MM.1S (cell line): ENCODE measurements around the gene MKLN1.
A peak's percentile ranks its signal among the peaks of the same experiment; 100 is the strongest.

ENCODE experiments used
- DNase-seq: peaks from one replicate; pipeline ENCODE4 v3.0.0-alpha.2; 2015
- H2AFZ ChIP-seq: fragments of 300-600 bp; sonication (generic); 2 replicates; pipeline ENCODE4 v1.6.0; 2016; ENCODE audit warnings: antibody characterized with exemption, low read length
- H3F3A ChIP-seq: fragments of 300-600 bp; sonication (generic); 2 replicates; pipeline ENCODE4 v1.6.1; 2016; ENCODE audit warnings: mild to moderate bottlenecking, antibody characterized with exemption, low read length, moderate library complexity, mixed read lengths; ENCODE audit not compliant: insufficient read depth
- H3K27ac ChIP-seq: fragments of 300-600 bp; sonication (generic); 2 replicates; pipeline ENCODE4 v1.5.1; 2016; ENCODE audit warnings: mild to moderate bottlenecking, low read length
- H3K27me3 ChIP-seq: fragments of 300-600 bp; sonication (generic); replicated peaks from 2 replicates; pipeline ENCODE4 v1.6.0; 2016; ENCODE audit warnings: low read length; ENCODE audit not compliant: insufficient read depth
- H3K36me3 ChIP-seq: fragments of 300-600 bp; sonication (generic); replicated peaks from 2 replicates; pipeline ENCODE4 v1.6.1; 2016; ENCODE audit warnings: mild to moderate bottlenecking, low read length, mixed read lengths; ENCODE audit not compliant: insufficient read depth
- H3K4me1 ChIP-seq: fragments of 300-600 bp; sonication (generic); 2 replicates; pipeline ENCODE4 v1.6.1; 2016; ENCODE audit warnings: low read length, mixed read lengths
- H3K4me2 ChIP-seq: fragments of 300-600 bp; sonication (generic); 2 replicates; pipeline ENCODE4 v1.6.0; 2016; ENCODE audit warnings: low read depth, low read length
- H3K4me3 ChIP-seq: fragments of 300-600 bp; sonication (generic); 2 replicates; pipeline ENCODE4 v1.5.1; 2016; ENCODE audit warnings: low read length, mixed read lengths
- H3K79me2 ChIP-seq: fragments of 300-600 bp; sonication (generic); 2 replicates; pipeline ENCODE4 v1.6.1; 2016; ENCODE audit warnings: mixed run types, low read length, mixed read lengths
- H3K9ac ChIP-seq: fragments of 300-600 bp; sonication (generic); 2 replicates; pipeline ENCODE4 v1.6.1; 2016; ENCODE audit warnings: low read length, mixed read lengths
- H3K9me2 ChIP-seq: fragments of 300-600 bp; sonication (generic); replicated peaks from 2 replicates; pipeline ENCODE4 v1.6.1; 2016; ENCODE audit warnings: mild to moderate bottlenecking, low read length, mixed read lengths; ENCODE audit not compliant: insufficient read depth
- H3K9me3 ChIP-seq: fragments of 300-600 bp; sonication (generic); replicated peaks from 2 replicates; pipeline ENCODE4 v1.6.1; 2016; ENCODE audit warnings: mild to moderate bottlenecking, low read length, mixed read lengths; ENCODE audit not compliant: insufficient read depth
- H4K20me1 ChIP-seq: fragments of 300-600 bp; sonication (generic); 2 replicates; pipeline ENCODE4 v1.6.1; 2016; ENCODE audit warnings: mild to moderate bottlenecking, low read length, moderate library complexity, mixed read lengths; ENCODE audit not compliant: insufficient read depth
- CTCF ChIP-seq: fragments of 300-600 bp; sonication (generic); IDR thresholded peaks from 2 replicates; pipeline ENCODE4 v1.5.1; 2016; ENCODE audit warnings: antibody characterized with exemption, low read length, mixed read lengths
- EZH2 ChIP-seq: fragments of 300-600 bp; sonication (generic); optimal IDR thresholded peaks from 2 replicates; pipeline ENCODE3; 2017; ENCODE audit warnings: low read depth, mild to moderate bottlenecking, antibody characterized with exemption, low read length, mixed read lengths
- EZH2phosphoT487 ChIP-seq: fragments of 300-600 bp; sonication (generic); IDR thresholded peaks from 2 replicates; pipeline ENCODE4 v1.6.1; 2018; ENCODE audit warnings: antibody characterized with exemption, low read length

MKLN1 gene

DNA sequence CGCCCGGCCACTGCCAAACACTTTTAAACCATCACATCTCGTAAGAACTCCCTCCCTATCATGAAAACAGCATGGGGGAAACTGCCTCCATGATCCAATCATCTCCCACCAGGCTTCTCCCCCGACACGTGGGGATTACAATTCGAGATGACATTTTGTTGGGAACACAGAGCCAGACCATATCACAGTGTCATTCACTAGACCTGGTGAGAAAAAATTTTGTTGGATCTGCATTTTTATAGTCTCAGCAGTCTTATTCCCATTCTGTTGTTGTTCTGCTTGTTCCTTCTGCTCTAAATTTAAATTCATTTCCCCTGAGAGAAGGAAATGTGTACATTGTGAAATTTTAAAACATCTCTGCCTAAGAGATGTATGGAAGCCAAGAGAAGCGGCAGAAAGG is 4.8 kb upstream of the MKLN1 start:
- no peaks in the 10 kb centered on the region for H4K20me1 ChIP-seq
- no peak overlapping the region for H3K4me3 ChIP-seq
- H3K9me3 ChIP-seq = no peaks in the 10 kb centered on the region
- no peak overlapping the region for H3K27ac ChIP-seq
- no peaks in the 10 kb centered on the region for H3K36me3 ChIP-seq
- H3K9ac ChIP-seq = no peak overlapping the region
- H3F3A ChIP-seq = no peaks in the 10 kb centered on the region
- DNase-seq = no peak
- no peak overlapping the region for H3K4me2 ChIP-seq
- peaks cover 2% of the 10 kb centered on the region for H3K79me2 ChIP-seq
- H2AFZ ChIP-seq = no peak overlapping the region
- H3K4me1 ChIP-seq = peaks cover 4% of the 10 kb centered on the region
- H3K9me2 ChIP-seq = no peaks in the 10 kb centered on the region
- TF ChIP-seq EZH2phosphoT487 = no peak
- no peak for TF ChIP-seq EZH2
- TF ChIP-seq CTCF = no peak
- no peaks in the 10 kb centered on the region for H3K27me3 ChIP-seq

DNA sequence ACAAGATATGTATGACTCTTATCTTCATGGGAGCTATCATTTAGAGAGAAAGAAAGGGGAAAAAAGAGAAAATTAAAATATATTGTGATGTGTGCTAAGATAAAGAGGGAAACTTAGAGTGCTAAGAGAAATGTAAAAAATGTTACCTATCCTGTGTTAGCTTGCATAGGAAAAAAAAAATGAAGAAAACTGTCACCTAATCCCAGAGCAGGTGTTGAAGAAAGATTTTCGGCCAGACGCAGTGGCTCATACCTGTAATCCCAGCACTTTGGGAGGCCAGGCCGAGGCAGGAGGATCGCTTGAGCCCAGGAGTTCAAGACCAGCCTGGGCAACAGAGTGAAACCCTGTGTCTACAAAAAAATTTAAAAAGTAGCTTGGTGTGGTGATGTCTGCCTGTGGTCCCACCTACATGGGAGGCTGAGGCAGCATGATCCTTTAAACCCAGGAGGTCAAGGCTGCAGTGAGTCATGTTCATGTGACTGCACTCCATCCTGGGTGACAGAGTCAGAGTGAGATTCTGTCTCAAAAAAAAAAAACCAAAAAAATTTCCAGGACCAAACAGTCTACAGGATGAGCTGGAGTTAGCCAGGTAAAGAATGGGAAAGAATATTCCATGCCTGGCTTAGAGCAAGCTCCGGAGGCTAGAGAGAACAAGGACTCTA is 2.4 kb upstream of the MKLN1 start:
- Histone ChIP-seq H3K9ac (no peak overlapping the region), H3K9me2 (no peaks in the 10 kb centered on the region), H3K4me2 (no peak overlapping the region), H4K20me1 (no peaks in the 10 kb centered on the region), H3K9me3 (no peaks in the 10 kb centered on the region), H3K79me2 (peaks cover 27% of the 10 kb centered on the region), H3K4me3 (no peak overlapping the region), H3K27me3 (no peaks in the 10 kb centered on the region), H3K4me1 (peaks cover 18% of the 10 kb centered on the region), H3K36me3 (no peaks in the 10 kb centered on the region), H2AFZ (no peak overlapping the region), H3F3A (no peaks in the 10 kb centered on the region), H3K27ac (no peak overlapping the region)
- DNase-seq = no peak
- TF ChIP-seq EZH2 (no peak), EZH2phosphoT487 (no peak), CTCF (no peak)

- H3K79me2 ChIP-seq = peaks cover 39% of the 10 kb centered on the region
- no peak for TF ChIP-seq CTCF
- TF ChIP-seq EZH2 = no peak
- no peak for TF ChIP-seq EZH2phosphoT487
- H3K9me2 ChIP-seq = no peaks in the 10 kb centered on the region
- no peaks in the 10 kb centered on the region for H3F3A ChIP-seq
- H3K27me3 ChIP-seq = no peaks in the 10 kb centered on the region
- peak overlapping the region; percentile 94 for H2AFZ ChIP-seq
- no peaks in the 10 kb centered on the region for H4K20me1 ChIP-seq
- no peak for DNase-seq
- peak overlapping the region; percentile 99; the same call in 1 of the 2 replicates for H3K4me3 ChIP-seq
- no peaks in the 10 kb centered on the region for H3K9me3 ChIP-seq
- peak overlapping the region; percentile 89 for H3K4me2 ChIP-seq
- peaks cover 20% of the 10 kb centered on the region for H3K4me1 ChIP-seq
- no peak overlapping the region for H3K9ac ChIP-seq
- no peaks in the 10 kb centered on the region for H3K36me3 ChIP-seq
- no peak overlapping the region for H3K27ac ChIP-seq
These were observed 1.1 kb upstream of the MKLN1 start for GRCh38 chr7:131326576-131326975.
